ENCODE measurements around the gene OR5AS1. TPM values are rescaled to one million over a fixed set of nuclear protein-coding genes. Genes with fewer than 3 reads are reported as not detected.

Gene OR5AS1
- total and polyA plus RNA-seq, 9 of the 15 experiments (the other 6 are each of a cell fraction or from before 2014, with no cell fraction given): not detected

DNA sequence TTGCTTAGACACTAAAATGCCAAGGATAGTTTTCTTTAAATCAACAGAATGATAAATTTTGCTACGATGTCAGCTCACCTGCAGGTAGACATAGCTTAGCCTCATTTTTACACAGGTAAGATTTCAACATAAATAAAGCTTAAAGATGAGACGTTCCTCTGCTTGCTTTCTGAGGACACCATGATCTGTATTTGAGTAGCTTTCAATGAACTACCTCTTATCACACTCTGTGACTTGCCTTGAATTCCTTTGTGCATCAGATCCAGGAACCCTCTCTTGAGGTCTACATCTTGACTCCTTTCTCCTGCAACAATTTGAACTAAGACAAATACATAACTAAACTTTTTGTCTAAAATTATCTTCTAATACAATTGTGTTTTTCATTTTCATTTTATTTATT is 39.5 kb downstream of the OR5AS1 start:
- Histone ChIP-seq H2AFZ (ENCODE audit: low read depth, low read length) (no peak overlapping the region), H3K27me3 (ENCODE audit: control insufficient read depth in 2 of 2, insufficient read depth in 2 of 2, low read length in 2 of 2) (no peaks in the 10 kb centered on the region), H3K9me3 (replicated peaks; ENCODE audit: control insufficient read depth, insufficient read depth, low read depth, low read length) (no peaks in the 10 kb centered on the region), H3K79me2 (ENCODE audit: control insufficient read depth, insufficient read depth, low read length) (no peaks in the 10 kb centered on the region), H3K9me1 (ENCODE audit: control insufficient read depth, insufficient read depth, low read length) (no peaks in the 10 kb centered on the region), H3K4me3 (no peak overlapping the region), H3K4me2 (ENCODE audit: insufficient read depth, low read length) (no peak overlapping the region), H4K20me1 (replicated peaks; ENCODE audit: control insufficient read depth, insufficient read depth, low read length) (no peaks in the 10 kb centered on the region), H3K27ac (ENCODE audit: extremely low read depth, low read depth, low read length) (no peak overlapping the region), H3K9ac (ENCODE audit: insufficient read depth in 1 of 2, low read depth in 2 of 2, low read length in 2 of 2) (no peak overlapping the region), H3K4me1 (replicated peaks in 1 of 2; ENCODE audit: control insufficient read depth in 2 of 2, insufficient read depth in 2 of 2, low read length in 2 of 2) (no peaks in the 10 kb centered on the region), H3K36me3 (ENCODE audit: control insufficient read depth, insufficient read depth, low read length) (no peaks in the 10 kb centered on the region)
- ChIA-PET CTCF (ENCODE audit: low intra/inter-chr PET ratio) (no interaction called here), POLR2A (no interaction called here)
- in situ Hi-C loops (cut with MboI) (no loop called here), intact Hi-C loops (cut with micrococcal nuclease) (no loop called here)
- DNase-seq (ENCODE audit: extremely low read depth in 1 of 4, low spot score in 3 of 4) (no peak), FAIRE-seq (no peak), ATAC-seq (no peak)
- WGBS (ENCODE audit: insufficient coverage, low coverage, missing lambda C conversion rate): 0% methylated on average over 2 of the region's 2 CpGs
- no TSS peak for BruUV-seq (replicated peaks)
- TF ChIP-seq ELF4 (CRISPR knock-in tag; IDR thresholded peaks at IDR 0.05) (no peak), ZC3H11A (IDR thresholded peaks at IDR 0.05; ENCODE audit: low read depth, low read length) (no peak), JUND (IDR thresholded peaks at IDR 0.05; ENCODE audit: borderline replicate concordance, low read depth, low read length) (no peak), JUND (tag; IDR thresholded peaks at IDR 0.05; ENCODE audit: borderline replicate concordance, low read depth, low read length) (no peak), ARID2 (IDR thresholded peaks at IDR 0.05) (no peak), ZNF324 (CRISPR knock-in tag; IDR thresholded peaks at IDR 0.05) (no peak), ZNF507 (tag; conservative IDR thresholded peaks at IDR 0.05) (no peak)
- TF ChIP-seq, protein P1, sequence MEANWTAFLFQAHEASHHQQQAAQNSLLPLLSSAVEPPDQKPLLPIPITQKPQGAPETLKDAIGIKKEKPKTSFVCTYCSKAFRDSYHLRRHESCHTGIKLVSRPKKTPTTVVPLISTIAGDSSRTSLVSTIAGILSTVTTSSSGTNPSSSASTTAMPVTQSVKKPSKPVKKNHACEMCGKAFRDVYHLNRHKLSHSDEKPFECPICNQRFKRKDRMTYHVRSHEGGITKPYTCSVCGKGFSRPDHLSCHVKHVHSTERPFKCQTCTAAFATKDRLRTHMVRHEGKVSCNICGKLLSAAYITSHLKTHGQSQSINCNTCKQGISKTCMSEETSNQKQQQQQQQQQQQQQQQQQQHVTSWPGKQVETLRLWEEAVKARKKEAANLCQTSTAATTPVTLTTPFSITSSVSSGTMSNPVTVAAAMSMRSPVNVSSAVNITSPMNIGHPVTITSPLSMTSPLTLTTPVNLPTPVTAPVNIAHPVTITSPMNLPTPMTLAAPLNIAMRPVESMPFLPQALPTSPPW (CRISPR knock-in tag; IDR thresholded peaks at IDR 0.05): no peak
- TF ChIP-seq, protein P2, sequence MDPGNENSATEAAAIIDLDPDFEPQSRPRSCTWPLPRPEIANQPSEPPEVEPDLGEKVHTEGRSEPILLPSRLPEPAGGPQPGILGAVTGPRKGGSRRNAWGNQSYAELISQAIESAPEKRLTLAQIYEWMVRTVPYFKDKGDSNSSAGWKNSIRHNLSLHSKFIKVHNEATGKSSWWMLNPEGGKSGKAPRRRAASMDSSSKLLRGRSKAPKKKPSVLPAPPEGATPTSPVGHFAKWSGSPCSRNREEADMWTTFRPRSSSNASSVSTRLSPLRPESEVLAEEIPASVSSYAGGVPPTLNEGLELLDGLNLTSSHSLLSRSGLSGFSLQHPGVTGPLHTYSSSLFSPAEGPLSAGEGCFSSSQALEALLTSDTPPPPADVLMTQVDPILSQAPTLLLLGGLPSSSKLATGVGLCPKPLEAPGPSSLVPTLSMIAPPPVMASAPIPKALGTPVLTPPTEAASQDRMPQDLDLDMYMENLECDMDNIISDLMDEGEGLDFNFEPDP (CRISPR knock-in tag; IDR thresholded peaks at IDR 0.05): no peak
- TF ChIP-seq, protein P3, sequence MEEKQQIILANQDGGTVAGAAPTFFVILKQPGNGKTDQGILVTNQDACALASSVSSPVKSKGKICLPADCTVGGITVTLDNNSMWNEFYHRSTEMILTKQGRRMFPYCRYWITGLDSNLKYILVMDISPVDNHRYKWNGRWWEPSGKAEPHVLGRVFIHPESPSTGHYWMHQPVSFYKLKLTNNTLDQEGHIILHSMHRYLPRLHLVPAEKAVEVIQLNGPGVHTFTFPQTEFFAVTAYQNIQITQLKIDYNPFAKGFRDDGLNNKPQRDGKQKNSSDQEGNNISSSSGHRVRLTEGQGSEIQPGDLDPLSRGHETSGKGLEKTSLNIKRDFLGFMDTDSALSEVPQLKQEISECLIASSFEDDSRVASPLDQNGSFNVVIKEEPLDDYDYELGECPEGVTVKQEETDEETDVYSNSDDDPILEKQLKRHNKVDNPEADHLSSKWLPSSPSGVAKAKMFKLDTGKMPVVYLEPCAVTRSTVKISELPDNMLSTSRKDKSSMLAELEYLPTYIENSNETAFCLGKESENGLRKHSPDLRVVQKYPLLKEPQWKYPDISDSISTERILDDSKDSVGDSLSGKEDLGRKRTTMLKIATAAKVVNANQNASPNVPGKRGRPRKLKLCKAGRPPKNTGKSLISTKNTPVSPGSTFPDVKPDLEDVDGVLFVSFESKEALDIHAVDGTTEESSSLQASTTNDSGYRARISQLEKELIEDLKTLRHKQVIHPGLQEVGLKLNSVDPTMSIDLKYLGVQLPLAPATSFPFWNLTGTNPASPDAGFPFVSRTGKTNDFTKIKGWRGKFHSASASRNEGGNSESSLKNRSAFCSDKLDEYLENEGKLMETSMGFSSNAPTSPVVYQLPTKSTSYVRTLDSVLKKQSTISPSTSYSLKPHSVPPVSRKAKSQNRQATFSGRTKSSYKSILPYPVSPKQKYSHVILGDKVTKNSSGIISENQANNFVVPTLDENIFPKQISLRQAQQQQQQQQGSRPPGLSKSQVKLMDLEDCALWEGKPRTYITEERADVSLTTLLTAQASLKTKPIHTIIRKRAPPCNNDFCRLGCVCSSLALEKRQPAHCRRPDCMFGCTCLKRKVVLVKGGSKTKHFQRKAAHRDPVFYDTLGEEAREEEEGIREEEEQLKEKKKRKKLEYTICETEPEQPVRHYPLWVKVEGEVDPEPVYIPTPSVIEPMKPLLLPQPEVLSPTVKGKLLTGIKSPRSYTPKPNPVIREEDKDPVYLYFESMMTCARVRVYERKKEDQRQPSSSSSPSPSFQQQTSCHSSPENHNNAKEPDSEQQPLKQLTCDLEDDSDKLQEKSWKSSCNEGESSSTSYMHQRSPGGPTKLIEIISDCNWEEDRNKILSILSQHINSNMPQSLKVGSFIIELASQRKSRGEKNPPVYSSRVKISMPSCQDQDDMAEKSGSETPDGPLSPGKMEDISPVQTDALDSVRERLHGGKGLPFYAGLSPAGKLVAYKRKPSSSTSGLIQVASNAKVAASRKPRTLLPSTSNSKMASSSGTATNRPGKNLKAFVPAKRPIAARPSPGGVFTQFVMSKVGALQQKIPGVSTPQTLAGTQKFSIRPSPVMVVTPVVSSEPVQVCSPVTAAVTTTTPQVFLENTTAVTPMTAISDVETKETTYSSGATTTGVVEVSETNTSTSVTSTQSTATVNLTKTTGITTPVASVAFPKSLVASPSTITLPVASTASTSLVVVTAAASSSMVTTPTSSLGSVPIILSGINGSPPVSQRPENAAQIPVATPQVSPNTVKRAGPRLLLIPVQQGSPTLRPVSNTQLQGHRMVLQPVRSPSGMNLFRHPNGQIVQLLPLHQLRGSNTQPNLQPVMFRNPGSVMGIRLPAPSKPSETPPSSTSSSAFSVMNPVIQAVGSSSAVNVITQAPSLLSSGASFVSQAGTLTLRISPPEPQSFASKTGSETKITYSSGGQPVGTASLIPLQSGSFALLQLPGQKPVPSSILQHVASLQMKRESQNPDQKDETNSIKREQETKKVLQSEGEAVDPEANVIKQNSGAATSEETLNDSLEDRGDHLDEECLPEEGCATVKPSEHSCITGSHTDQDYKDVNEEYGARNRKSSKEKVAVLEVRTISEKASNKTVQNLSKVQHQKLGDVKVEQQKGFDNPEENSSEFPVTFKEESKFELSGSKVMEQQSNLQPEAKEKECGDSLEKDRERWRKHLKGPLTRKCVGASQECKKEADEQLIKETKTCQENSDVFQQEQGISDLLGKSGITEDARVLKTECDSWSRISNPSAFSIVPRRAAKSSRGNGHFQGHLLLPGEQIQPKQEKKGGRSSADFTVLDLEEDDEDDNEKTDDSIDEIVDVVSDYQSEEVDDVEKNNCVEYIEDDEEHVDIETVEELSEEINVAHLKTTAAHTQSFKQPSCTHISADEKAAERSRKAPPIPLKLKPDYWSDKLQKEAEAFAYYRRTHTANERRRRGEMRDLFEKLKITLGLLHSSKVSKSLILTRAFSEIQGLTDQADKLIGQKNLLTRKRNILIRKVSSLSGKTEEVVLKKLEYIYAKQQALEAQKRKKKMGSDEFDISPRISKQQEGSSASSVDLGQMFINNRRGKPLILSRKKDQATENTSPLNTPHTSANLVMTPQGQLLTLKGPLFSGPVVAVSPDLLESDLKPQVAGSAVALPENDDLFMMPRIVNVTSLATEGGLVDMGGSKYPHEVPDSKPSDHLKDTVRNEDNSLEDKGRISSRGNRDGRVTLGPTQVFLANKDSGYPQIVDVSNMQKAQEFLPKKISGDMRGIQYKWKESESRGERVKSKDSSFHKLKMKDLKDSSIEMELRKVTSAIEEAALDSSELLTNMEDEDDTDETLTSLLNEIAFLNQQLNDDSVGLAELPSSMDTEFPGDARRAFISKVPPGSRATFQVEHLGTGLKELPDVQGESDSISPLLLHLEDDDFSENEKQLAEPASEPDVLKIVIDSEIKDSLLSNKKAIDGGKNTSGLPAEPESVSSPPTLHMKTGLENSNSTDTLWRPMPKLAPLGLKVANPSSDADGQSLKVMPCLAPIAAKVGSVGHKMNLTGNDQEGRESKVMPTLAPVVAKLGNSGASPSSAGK (IDR thresholded peaks at IDR 0.05): no peak

Data from K562 (cell line).